Measurements from ENCODE around the gene PAQR9.

DNA sequence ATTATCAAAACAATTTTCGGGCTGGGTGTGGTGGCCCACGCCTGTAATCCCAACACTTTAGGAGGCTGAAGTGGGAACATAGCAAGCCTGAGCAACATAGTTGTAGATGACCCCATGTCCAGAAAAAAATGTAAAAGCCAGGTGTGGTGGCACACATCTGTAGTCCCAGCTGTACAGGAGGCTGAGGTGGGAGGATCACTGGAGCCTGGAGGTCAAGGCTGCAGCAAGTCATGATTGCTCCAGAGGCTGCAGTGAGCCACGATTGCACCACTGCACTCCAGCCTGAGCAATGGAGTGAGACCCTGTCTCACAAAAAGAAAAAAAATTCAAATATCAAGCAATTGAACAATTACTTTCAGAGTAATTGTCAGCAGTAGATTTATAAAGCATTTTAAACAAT, 8.0 kb upstream of the PAQR9 start:
- no peak for TF ChIP-seq POLR2AphosphoS5 (IDR thresholded peaks at IDR 0.05; ENCODE audit: low read depth, low read length)
- TF ChIP-seq ZNF136 (CRISPR knock-in tag; IDR thresholded peaks at IDR 0.05; ENCODE audit: low read depth) = no peak
- no peak for TF ChIP-seq ZNF138 (CRISPR knock-in tag; IDR thresholded peaks at IDR 0.05; ENCODE audit: low read depth)
- TF ChIP-seq, protein P1, sequence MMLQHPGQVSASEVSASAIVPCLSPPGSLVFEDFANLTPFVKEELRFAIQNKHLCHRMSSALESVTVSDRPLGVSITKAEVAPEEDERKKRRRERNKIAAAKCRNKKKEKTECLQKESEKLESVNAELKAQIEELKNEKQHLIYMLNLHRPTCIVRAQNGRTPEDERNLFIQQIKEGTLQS (CRISPR knock-in tag; IDR thresholded peaks at IDR 0.05) = no peak
- no peak for TF ChIP-seq CBX1 (IDR thresholded peaks at IDR 0.05; ENCODE audit: low read depth)
- TF ChIP-seq ATF7 (IDR thresholded peaks at IDR 0.05) = no peak
- no peak for TF ChIP-seq ATF7 (CRISPR knock-in tag; IDR thresholded peaks at IDR 0.05)
- TF ChIP-seq POGK (CRISPR knock-in tag; conservative IDR thresholded peaks at IDR 0.05) = no peak
- TF ChIP-seq USF2 (IDR thresholded peaks at IDR 0.05; ENCODE audit: low read depth, low read length) = no peak
- TF ChIP-seq USF2 (CRISPR knock-in tag; IDR thresholded peaks at IDR 0.05; ENCODE audit: borderline replicate concordance) = no peak
- TF ChIP-seq EHMT2 (IDR thresholded peaks at IDR 0.05; ENCODE audit: borderline replicate concordance, low read depth, low read length) = no peak
- TF ChIP-seq, protein P2, sequence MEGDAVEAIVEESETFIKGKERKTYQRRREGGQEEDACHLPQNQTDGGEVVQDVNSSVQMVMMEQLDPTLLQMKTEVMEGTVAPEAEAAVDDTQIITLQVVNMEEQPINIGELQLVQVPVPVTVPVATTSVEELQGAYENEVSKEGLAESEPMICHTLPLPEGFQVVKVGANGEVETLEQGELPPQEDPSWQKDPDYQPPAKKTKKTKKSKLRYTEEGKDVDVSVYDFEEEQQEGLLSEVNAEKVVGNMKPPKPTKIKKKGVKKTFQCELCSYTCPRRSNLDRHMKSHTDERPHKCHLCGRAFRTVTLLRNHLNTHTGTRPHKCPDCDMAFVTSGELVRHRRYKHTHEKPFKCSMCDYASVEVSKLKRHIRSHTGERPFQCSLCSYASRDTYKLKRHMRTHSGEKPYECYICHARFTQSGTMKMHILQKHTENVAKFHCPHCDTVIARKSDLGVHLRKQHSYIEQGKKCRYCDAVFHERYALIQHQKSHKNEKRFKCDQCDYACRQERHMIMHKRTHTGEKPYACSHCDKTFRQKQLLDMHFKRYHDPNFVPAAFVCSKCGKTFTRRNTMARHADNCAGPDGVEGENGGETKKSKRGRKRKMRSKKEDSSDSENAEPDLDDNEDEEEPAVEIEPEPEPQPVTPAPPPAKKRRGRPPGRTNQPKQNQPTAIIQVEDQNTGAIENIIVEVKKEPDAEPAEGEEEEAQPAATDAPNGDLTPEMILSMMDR (CRISPR knock-in tag; IDR thresholded peaks at IDR 0.05) = no peak
- TF ChIP-seq CHD2 (IDR thresholded peaks at IDR 0.05; ENCODE audit: low read depth, low read length) = no peak
